Fibroblast of skin of right quadriceps (primary cell): ENCODE results near the gene SYNJ2.
"Not testable (repeated sequence)": the region's sequence is repeated elsewhere in the genome, so short reads cannot be mapped to it uniquely, and the experiment has no call there.

Source experiments
- DNase-seq: peaks from one replicate; pipeline ENCODE4 v3.0.0-alpha.2; 2013

Gene SYNJ2

GRCh38 chr6:157955675-157956074, 26.0 kb upstream of the SYNJ2 start:
- no peak for DNase-seq

- DNase-seq, result no peak
Measured at GRCh38 chr6:157956171-157956730, 25.4 kb upstream of the SYNJ2 start.

- DNase-seq, result no peak
Measured at GRCh38 chr6:157959451-157960227, 22.0 kb upstream of the SYNJ2 start.

- no peak for DNase-seq
Measured at GRCh38 chr6:157961153-157961831, 20.4 kb upstream of the SYNJ2 start.

- no peak for DNase-seq
Measured at GRCh38 chr6:157961832-157962575, 19.7 kb upstream of the SYNJ2 start.

GRCh38 chr6:157962601-157963302, 18.9 kb upstream of the SYNJ2 start:
- DNase-seq, result peak; percentile 73

- DNase-seq, result no peak
Measured at GRCh38 chr6:157964100-157964499, 17.6 kb upstream of the SYNJ2 start.

- DNase-seq, result no peak
Measured at GRCh38 chr6:157965387-157965786, 16.3 kb upstream of the SYNJ2 start.

GRCh38 chr6:157966589-157966977, 15.1 kb upstream of the SYNJ2 start:
- no peak for DNase-seq

GRCh38 chr6:157967020-157967419, 14.6 kb upstream of the SYNJ2 start:
- no peak for DNase-seq

GRCh38 chr6:157967486-157967885, 14.2 kb upstream of the SYNJ2 start:
- DNase-seq, result no peak

GRCh38 chr6:157972177-157972576, 9.5 kb upstream of the SYNJ2 start:
- not testable (repeated sequence) for DNase-seq

GRCh38 chr6:157974341-157974894, 7.2 kb upstream of the SYNJ2 start:
- DNase-seq, result peak; percentile 66

GRCh38 chr6:157974967-157975366, 6.7 kb upstream of the SYNJ2 start:
- no peak for DNase-seq

GRCh38 chr6:157975456-157975855, 6.2 kb upstream of the SYNJ2 start:
- no peak for DNase-seq

GRCh38 chr6:157976345-157977175, 5.1 kb upstream of the SYNJ2 start:
- DNase-seq, result no peak

GRCh38 chr6:157977176-157977804, 4.4 kb upstream of the SYNJ2 start:
- no peak for DNase-seq

GRCh38 chr6:157978021-157978783, 3.5 kb upstream of the SYNJ2 start:
- no peak for DNase-seq

- no peak for DNase-seq
Measured at GRCh38 chr6:157980288-157981131, 1.2 kb upstream of the SYNJ2 start.

GRCh38 chr6:157981132-157981394, 600 bp upstream of the SYNJ2 start:
- DNase-seq, result no peak
